Thyroid gland (tissue), 4 donors: Measurements from ENCODE around the gene CIRBP. TPM values are rescaled to one million over a fixed set of nuclear protein-coding genes. Genes with fewer than 3 reads are reported as not detected.
A peak's percentile ranks its signal among the peaks of the same experiment; 100 is the strongest.

Source experiments
- DNase-seq, 2 donors: peaks; one replicate each; pipeline ENCODE4 v3.0.0-alpha.2; 2019
- H3K27ac ChIP-seq, 3 donors: fragments of 200-600 bp; sonication (generic); 1 replicate in 2 of 3; 2 replicates in 1 of 3; pipeline ENCODE4 v1.5.1; 2016 to 2019; ENCODE audit warnings: mild to moderate bottlenecking in 1 of 3, moderate library complexity in 1 of 3
- H3K27me3 ChIP-seq: fragments of 200-600 bp; sonication (generic); one replicate; pipeline ENCODE4 v1.5.1; 2019
- H3K36me3 ChIP-seq, 2 donors: fragments of 200-600 bp; sonication (generic); one replicate each; pipeline ENCODE4 v1.5.1; 2016 to 2019
- H3K4me1 ChIP-seq, 2 donors: fragments of 200-600 bp; sonication (generic); one replicate each; pipeline ENCODE4 v1.5.1; 2017 to 2019
- H3K4me3 ChIP-seq, 3 donors: fragments of 200-600 bp; sonication (generic); replicated peaks in 1 of 3; 1 replicate in 2 of 3; 2 replicates in 1 of 3; pipeline ENCODE4 v1.5.1; 2016; ENCODE audit warnings: mild to moderate bottlenecking in 1 of 3
- H3K9me3 ChIP-seq: fragments of 200-600 bp; sonication (generic); one replicate; pipeline ENCODE4 v1.5.1; 2017
- POLR2A ChIP-seq, 2 donors: fragments of 450-650 bp; IDR thresholded peaks; one replicate each; pipeline ENCODE4 v1.6.1; 2017; ENCODE audit warnings: antibody characterized with exemption in 2 of 2, mild to moderate bottlenecking in 2 of 2, moderate library complexity in 1 of 2
- WGBS, 2 donors: methylation state at CpG; one replicate each; pipeline ENCODE4 v1.1.5; 2017; 5-methylcytosine and 5-hydroxymethylcytosine counted together
- intact Hi-C: fragments of 100-400 bp; cut with DNase I; formaldehyde crosslinking; loops from one replicate; pipeline ENCODE4 v1.15.1; 2023
- total RNA-seq, 4 donors: library from RNA; depleted of rRNA; stranded (reverse); fragments of >200 nt; gene quantifications; one replicate each; pipeline ENCODE4 v1.2.3, GENCODE V29; 2016
- TF ChIP-seq, protein P1 (sequence below), 6 experiments: fragments of 200-600 bp in 3 of 6; fragments of 450-650 bp in 3 of 6; sonication (generic) in 3 of 6; IDR thresholded peaks; one replicate each; pipeline ENCODE4 v1.5.1; 2016 to 2019; ENCODE audit warnings: antibody characterized with exemption in 6 of 6, mild to moderate bottlenecking in 2 of 6, inconsistent platforms in 1 of 6, moderate library complexity in 1 of 6

The CIRBP gene
- total RNA-seq, 4 donors from 2014 or later: 679 to 1,194 (median 893) TPM

DNA sequence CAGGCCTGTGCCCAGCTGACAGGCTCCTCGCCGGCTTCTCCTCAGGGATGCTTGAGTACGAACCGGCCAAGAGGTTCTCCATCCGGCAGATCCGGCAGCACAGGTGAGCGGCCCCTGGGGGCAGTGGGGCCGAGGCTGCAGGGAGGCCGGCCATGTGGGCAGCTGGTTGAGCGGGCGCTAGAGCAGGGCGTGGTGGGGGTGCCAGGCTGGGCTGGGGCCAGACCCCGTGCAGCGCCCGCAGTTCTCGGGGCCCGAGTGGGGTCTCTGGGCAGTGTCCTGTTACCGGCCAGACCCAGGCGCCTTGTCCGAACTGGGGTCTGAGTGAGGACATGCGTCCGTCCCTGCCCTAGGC, 47.3 kb upstream of the CIRBP start:
- TF ChIP-seq POLR2A (IDR thresholded peaks at IDR 0.05): no peak
- TF ChIP-seq, protein P1, sequence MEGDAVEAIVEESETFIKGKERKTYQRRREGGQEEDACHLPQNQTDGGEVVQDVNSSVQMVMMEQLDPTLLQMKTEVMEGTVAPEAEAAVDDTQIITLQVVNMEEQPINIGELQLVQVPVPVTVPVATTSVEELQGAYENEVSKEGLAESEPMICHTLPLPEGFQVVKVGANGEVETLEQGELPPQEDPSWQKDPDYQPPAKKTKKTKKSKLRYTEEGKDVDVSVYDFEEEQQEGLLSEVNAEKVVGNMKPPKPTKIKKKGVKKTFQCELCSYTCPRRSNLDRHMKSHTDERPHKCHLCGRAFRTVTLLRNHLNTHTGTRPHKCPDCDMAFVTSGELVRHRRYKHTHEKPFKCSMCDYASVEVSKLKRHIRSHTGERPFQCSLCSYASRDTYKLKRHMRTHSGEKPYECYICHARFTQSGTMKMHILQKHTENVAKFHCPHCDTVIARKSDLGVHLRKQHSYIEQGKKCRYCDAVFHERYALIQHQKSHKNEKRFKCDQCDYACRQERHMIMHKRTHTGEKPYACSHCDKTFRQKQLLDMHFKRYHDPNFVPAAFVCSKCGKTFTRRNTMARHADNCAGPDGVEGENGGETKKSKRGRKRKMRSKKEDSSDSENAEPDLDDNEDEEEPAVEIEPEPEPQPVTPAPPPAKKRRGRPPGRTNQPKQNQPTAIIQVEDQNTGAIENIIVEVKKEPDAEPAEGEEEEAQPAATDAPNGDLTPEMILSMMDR (IDR thresholded peaks at IDR 0.05): no peak
- peaks cover 0 to 10% of the 10 kb centered on the region in 2 donors for H3K4me1 ChIP-seq
- no peak overlapping the region for H3K27ac ChIP-seq
- H3K9me3 ChIP-seq: no peaks in the 10 kb centered on the region
- no peak overlapping the region for H3K4me3 ChIP-seq
- H3K27me3 ChIP-seq: no peaks in the 10 kb centered on the region
- WGBS, 2 donors: 96% methylated on average over 15 of the region's 22 CpGs; no CpG with 5 or more reads in 1 of the 2 donors
- intact Hi-C loops: no loop called here
- no peak for DNase-seq
- peaks cover 45 to 55% of the 10 kb centered on the region in 2 donors for H3K36me3 ChIP-seq

DNA sequence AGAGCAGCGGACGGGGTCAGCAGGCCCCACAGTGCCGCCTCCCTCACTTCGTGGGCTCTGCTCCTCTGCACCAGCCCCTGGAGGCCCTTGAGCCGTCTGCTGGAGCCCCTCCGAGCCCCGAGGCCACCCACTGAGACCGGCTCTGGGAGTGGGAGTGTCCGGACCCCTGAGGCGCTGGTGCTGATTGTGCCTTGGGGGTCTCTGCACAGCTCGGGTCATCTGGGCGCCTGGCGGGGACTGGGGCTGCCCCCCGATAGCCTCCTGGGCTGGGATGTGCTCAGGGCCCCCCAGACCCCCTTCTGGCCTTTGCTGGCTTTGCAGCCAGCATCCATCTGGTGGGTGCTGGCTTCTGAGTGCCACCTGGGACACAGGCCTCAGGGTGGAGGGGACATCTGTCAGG, 46.7 kb upstream of the CIRBP start:
- Histone ChIP-seq H3K27ac (no peak overlapping the region), H3K27me3 (no peaks in the 10 kb centered on the region), H3K9me3 (no peaks in the 10 kb centered on the region), H3K36me3 (peaks cover 48 to 60% of the 10 kb centered on the region in 2 donors), H3K4me1 (peaks cover 0 to 10% of the 10 kb centered on the region in 2 donors), H3K4me3 (no peak overlapping the region)
- WGBS, 2 donors: 95% methylated on average over 4 of the region's 14 CpGs; no CpG with 5 or more reads in 1 of the 2 donors
- intact Hi-C loops: no loop called here
- no peak for DNase-seq
- TF ChIP-seq POLR2A (IDR thresholded peaks at IDR 0.05): no peak
- TF ChIP-seq, protein P1 (IDR thresholded peaks at IDR 0.05): no peak

DNA sequence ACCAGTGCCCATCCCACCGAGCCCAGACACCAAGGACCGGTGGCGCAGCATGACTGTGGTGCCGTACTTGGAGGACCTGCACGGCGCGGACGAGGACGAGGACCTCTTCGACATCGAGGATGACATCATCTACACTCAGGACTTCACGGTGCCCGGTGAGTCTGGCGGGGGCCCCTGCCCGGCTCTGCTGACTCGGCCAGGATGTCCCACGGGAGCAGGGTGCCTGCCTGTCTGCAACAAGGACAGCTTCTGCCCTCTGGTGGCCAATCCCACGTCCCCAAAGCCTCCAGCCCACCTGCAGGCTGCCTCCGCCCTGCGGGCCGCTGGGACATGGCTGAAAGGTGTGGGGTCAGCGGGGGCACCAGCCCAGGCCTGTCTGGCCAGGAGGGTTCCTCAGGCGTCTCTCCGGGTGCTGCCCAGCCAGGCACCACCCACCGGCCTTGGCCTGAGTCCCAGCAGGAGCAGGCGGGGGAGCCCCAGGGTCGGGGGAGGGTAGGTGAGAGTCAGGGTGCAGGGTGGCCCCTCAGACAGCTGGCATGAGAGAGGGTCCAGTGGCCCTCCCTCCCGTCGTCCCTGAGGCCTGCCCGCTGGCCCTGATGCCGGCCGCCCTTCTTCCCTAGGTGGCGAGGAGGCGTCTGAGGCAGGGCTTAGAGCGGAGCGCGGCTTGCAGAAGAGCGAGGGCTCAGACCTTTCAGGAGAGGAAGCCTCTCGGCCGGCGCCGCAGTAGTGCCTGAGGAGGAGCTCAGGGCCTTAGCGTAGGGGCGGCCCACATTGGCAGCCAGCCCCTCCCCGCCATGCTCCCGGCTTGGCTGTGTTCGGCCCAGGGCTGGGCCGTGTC, 45.9 kb upstream of the CIRBP start:
- intact Hi-C loops: no loop called here
- Histone ChIP-seq H3K4me3 (no peak overlapping the region), H3K27me3 (no peaks in the 10 kb centered on the region), H3K36me3 (peaks cover 56 to 68% of the 10 kb centered on the region in 2 donors), H3K9me3 (no peaks in the 10 kb centered on the region), H3K4me1 (peaks cover 0 to 10% of the 10 kb centered on the region in 2 donors), H3K27ac (no peak overlapping the region)
- no peak for DNase-seq
- WGBS, 2 donors: 85 to 89% methylated on average over 16 to 19 of the region's 48 CpGs
- TF ChIP-seq, protein P1 (IDR thresholded peaks at IDR 0.05): peak in 1 of 6 experiments; percentile 19
- no peak for TF ChIP-seq POLR2A (IDR thresholded peaks at IDR 0.05)

DNA sequence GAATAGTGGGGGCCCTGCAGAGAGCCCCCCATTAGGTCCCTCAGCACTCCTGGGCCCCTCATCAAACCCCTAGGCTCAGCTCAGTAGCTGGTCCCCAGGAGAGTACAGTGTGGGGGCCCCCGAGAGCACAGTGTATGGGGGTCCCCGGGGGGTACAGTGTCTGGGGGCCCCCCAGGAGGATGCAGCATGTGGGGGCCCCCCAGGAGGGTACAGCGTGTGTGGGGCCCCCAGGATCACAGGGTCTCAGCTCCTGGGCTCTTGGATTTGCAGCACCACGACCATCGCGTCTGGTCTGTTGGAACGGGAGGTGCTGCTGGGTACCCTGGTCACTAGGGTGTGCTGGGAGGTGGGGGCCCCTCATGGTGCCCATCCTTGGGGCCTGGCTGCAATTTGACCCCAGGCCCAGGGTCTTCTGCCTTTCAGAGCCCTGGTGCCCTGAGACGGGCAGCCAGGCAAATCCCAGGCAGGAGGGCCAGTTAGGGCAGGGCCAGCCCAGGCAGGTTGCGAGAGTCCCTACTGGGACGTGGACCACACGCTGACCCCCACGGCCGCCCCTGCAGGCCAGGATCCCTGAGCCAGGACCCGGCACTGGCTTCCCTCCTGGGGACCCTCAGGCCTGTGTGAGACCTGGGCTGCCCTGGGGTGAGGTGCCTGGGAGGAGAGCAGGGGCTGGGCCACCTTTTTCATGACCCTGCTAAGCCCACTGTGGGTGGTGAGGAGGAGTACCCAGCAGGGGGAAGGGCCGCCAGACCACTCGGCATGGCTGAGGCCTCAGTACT, 44.9 kb upstream of the CIRBP start:
- no peaks in the 10 kb centered on the region for H3K9me3 ChIP-seq
- H3K4me3 ChIP-seq: no peak overlapping the region
- WGBS, 2 donors: no CpG with 5 or more reads among the region's 16 CpGs
- H3K27me3 ChIP-seq: no peaks in the 10 kb centered on the region
- DNase-seq: no peak
- H3K27ac ChIP-seq: no peak overlapping the region
- TF ChIP-seq, protein P1 (IDR thresholded peaks at IDR 0.05): no peak
- no peak for TF ChIP-seq POLR2A (IDR thresholded peaks at IDR 0.05)
- peaks cover 0 to 10% of the 10 kb centered on the region in 2 donors for H3K4me1 ChIP-seq
- intact Hi-C loops: no loop called here
- H3K36me3 ChIP-seq: peaks cover 57 to 68% of the 10 kb centered on the region in 2 donors
